Inferior parietal cortex (tissue), 1 donor: ENCODE data around the gene XPR1.
"Not testable (repeated sequence)": the region's sequence is repeated elsewhere in the genome, so short reads cannot be mapped to it uniquely, and the experiment has no call there.

Source experiments
- DNase-seq: peaks from one replicate; pipeline ENCODE4 v3.0.0-alpha.2; 2016; ENCODE audit errors: extremely low spot score

The XPR1 gene

DNA sequence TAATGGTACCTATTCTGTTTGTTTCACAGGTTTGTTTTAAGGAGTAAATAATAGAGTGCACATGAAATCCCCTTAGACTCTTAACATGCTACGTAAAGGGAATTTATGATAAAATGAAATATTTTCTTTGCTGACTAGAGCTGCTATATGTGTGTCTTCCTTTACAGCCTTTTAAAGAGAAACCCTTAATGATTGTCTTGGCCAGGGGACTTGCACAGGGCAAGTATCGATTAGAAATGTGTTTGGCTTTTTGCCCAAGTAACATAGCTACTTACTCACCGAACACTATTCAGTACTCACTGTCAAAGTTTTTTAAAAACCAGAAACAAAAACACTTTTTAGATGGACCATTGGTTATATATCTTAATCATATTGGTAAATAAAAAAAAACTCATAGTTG lies 209.6 kb downstream of the XPR1 start:
- DNase-seq = no peak

DNA sequence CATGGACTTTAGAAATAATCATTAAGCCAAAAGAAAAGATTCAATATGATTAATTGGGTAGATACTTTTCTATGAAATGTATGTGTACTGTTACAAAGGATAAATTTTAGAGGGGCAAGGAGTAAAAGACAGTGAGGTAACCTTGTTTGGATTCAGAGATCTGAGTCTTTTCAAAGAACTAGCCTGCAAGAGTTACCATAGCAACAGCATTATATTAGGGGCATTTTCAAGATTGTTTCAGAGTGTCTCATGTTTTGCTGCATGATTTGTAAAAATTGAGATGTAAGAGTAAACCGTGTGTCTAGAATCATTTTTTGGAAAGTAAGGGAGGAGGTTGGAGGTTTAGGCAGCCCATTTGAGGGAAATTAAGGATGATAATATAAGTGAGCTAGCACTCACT lies 210.2 kb downstream of the XPR1 start:
- DNase-seq = peak; percentile 42

DNA sequence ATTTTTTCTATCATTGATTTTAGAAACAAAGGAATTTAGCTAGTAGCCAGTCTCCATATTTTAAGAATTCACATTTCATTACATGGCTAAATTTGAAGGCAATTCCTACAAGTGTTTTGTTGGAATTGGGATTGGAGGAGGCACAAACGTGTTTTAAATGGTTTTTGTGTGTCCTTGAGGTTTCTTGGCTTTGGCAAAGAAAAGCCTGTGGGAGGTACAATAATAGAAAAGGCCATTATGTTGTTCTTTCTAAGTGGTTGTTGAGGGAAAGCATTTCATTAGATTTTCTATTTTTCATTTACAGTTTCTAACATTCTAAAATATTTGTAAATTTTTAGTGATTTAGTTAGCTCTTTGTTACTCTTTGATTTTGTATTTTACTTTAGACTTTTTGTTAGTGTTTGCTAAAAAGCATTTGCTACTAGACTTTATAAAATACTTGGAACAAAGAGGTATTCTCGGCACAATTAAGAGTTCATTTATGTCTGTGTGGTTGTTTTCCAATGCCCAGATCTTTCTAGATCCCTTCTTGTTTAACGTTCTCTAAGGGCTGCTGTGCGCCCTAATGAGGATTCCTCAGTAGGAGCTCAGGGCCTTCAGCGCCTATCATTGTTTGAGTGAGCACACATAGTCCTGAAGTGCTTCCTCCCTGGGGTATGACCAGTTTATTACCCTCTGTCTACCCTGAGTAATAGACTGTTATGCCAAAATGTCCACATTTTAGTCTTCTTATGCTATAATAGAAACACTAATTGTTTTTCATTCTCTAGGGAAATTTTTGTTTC lies 210.9 kb downstream of the XPR1 start:
- peak; percentile 41 for DNase-seq

DNA sequence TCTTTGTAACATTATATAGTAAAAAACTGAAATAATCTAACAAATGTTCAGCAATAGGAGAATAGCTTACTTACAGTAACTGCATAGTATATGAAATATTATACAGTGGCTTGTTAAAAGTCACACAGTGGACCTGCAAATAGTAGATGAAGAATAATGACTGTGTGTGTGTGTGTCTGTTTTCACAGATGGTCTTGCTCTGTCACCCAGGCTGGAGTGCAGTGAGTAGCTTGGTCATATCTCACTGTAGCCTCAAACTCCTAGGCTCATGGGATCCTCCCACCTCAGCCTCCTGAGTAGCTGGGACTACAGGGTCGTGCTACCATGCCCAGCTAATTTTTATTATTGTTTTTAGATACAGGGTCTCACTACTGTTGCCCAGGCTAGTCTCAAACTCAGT lies 213.5 kb downstream of the XPR1 start:
- DNase-seq = no peak

DNA sequence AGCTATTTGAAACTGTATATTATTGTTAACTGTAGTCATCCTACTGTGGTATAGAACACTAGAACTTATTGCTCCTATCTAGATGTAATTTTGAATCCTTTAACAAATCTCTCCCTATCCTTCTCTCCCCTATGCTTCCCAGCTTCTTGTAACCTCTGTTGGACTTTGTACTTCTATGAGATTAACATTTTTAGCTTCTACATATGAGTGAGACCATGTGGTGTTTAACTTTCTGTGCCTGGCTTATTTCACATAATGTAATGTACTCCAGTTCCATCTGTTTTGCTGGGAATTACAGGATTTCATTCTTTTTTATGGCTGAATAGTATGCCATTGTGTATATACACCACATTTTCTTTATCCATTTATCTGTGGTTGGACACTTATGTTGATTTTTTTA lies 216.4 kb downstream of the XPR1 start:
- no peak for DNase-seq

DNA sequence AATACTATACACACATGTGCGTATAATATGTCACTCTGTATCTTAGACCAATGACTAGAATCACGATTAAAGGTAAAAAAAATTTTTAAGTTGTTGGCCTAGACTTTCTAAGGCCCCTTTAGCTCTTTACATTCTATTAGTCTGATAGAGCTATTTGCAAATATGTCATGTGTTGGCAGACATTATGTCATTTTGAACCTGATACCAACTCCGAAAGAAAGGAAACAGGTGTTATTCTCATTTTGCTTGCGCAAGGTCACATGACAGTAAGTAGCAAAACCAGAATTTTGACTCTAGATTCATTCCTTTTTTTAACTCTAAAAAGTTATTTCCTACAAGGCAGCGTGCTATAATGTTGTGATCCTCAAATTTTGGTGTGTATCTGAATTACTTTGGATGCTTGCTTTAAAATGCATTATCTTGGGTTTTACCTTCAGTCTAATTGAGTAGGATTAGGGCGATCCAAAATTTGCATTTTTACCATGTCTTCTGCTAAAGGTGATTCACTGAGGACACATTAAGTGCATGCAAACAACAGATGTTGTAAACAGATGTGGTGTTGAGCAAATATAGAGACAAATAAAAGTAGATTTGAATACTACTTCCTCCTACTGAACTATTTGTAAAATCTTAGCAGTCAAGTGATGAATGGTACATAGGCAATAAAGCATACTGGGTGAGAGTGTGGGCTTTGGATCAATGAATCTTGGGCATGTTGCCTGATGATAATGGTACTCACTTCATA lies 217.4 kb downstream of the XPR1 start:
- no peak for DNase-seq

DNA sequence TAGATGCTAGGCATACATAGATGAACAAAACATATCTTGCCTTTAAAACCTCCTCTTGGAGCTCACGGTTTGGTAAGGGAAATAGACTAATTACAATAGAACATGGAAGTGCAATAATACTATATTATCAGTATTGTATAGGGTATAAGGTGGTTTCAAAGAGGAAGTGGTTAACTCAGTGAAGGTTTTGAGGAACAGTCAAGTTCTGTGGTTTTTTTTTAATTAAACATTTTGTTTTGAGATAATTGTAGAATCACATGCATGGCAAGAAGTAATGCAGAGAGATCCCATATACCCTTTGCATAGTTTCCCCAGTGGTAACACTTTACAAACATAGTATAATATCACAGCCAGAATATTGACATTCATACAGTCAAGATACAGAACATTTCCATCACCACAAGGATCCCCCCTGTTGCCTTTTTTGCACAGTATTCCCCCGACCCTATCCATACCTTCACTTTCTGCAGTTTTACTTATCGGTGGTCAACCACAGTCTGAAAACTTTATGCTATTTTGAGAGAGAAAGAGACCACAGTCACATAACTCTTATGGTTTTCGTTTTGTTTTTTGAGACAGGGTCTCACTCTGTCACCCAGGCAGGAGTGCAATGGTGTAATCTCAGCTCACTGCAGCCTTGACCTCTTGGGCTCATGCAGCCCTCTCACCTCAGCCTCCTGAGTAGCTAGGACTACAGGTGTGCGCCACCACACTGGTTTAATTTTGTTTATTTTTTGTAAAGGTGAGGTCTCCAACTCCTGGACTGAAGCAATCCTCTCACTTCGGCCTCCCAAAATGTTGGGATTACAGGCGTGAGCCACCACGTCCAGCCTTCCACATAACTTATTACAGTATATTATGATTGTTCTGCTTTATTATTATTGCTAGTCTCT lies 220.4 kb downstream of the XPR1 start:
- DNase-seq = no peak

DNA sequence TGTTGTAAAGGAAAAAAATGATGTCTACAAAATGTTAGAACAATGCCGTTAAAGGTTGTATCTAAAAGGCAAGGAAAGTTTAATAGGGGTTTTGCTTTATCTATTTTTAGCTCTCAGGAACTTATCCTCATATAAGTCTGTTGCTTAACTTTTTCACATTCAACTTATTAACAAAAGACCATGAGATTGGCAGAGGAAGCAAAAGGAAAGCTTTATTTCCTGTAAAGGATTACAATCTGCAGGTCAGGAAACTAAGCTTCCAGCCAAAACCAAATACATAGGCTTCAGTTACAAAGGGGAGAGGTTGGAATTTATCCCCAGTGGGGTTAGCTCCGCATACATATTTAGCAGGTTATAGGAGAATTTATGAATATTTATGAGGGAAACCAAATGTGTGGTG lies 222.2 kb downstream of the XPR1 start:
- DNase-seq = no peak

DNA sequence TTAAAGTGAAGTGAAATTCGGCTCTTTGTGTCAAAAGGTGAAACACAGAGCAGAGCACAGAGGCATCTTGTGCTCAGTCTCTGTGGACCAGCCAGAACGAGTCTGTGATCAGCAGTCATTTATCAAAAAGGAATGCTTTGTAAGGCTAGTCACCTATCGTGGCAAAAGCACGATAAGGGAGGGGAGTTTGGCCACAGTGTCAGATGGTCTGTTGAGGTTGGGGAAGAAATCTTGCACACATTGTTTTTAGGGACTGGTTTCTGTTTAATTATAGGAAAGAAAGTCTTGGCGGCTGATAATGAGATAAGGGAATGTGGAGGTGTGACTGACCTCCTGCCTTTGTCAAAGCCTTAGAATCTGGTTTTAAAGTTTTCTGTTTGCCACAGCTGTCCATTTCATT lies 222.6 kb downstream of the XPR1 start:
- DNase-seq = no peak

DNA sequence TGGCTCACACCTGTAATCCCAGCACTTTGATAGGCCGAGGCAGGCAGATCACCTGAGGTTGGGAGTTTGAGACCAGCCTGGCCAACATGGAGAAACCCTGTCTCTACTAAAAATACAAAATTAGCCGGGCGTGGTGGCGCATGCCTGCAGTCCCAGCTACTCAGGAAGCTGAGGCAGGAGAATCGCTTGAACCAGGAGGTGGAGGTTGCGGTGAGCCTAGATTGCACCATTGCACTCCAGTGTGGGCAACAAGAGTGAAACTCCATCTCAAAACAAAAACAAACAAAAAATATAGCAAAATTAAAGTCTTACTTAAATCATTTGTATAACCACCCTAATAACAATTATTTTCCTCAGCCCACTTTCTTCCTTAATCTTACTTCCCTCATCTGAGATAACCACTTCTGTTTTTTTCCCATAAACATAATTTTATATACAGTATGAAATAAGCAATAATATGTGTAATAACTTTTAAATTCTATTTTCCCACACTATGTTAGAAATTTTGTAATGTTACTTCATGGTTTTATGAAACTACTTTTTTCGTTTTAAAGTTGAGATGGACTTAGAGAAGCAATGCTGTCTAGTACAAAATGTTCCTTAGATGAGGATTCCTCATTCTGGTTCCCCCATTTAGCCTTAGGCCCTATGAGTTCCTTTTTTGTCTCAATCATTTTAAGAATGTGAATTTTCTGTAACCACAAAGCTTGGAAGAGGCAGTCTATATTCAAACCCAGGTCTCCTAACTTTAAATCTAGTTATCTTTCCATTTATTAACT lies 226.3 kb downstream of the XPR1 start:
- DNase-seq = not testable (repeated sequence)

DNA sequence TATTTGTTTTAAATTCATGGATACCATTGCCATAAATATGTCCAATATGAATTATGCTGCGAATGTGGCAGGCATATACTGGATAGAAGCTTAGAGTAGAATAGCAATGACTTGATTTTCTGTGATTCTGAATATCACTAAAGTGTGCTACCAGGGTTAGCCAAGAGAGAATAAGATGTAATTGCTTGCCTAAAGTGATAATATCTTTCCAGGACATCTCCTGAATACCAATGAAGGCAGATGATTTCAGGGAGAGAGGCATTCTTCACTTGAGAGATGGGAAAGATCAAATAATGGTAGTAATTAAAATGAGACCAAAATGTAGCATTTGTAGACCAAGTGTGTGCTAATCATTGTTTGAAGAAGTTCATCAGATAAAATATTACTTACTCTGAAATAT lies 227.5 kb downstream of the XPR1 start:
- no peak for DNase-seq

DNA sequence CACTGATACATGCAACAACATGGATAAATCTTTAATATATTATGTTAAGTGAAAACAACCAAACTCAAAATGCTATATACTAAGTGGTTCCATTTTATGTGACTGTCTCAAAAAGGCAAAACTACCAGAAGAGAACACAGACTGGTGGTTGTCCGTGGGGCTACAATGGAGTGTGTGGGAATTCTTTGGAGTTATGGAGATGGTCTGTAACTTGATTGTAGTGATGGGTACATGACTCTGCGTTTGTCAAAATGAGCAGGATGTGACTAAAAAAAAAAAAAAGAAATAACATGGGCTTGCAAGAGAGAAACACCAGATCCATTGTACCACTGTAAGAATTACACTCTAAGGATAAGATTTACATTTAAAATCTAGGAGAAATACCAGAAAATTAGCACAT lies 228.7 kb downstream of the XPR1 start:
- no peak for DNase-seq

DNA sequence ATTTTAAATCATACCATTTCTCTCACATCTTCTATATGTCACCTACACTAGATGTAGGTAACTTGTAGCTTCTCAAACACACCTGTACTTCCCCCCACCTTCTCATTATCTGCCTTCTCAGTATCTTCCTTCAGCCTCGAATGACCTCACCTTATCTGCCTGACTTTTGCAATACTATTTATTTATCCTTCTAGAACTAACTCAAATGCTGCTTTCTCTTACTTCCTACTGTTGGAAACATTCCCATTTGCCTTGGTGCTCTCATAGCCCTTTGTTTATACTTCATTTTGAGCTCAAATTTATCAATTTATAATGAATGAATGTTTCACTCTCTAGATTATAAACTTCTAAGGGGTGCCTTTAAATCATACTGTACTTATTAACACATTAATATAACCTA lies 230.5 kb downstream of the XPR1 start:
- no peak for DNase-seq

DNA sequence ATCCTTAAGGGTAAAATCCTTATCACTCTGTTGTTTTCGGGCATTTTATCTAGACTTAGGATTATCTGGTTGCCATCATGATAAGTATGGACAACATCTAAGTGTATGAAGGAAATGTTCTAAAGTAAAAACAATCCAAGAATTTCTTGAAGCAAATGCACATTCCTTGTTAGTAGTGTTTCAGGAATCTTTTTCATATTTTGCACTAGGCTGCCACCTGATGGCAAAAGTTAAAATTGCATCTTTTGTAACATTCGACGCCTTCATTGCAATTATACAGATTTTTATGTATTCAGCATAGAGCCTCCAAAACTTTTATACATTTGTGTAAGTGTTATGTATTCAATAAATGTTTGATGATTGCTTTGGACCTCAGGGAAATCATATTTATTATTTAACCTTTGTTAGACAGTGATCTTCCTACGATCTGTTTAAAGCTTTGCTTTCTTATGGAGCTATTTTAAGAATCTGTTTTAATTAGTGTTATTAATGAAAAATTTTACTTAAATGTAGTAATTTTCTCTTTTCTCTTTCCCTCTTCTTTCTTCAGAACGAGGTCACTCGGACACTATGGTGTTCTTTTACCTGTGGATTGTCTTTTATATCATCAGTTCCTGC lies 231.4 kb downstream of the XPR1 start:
- peak; percentile 94 for DNase-seq

DNA sequence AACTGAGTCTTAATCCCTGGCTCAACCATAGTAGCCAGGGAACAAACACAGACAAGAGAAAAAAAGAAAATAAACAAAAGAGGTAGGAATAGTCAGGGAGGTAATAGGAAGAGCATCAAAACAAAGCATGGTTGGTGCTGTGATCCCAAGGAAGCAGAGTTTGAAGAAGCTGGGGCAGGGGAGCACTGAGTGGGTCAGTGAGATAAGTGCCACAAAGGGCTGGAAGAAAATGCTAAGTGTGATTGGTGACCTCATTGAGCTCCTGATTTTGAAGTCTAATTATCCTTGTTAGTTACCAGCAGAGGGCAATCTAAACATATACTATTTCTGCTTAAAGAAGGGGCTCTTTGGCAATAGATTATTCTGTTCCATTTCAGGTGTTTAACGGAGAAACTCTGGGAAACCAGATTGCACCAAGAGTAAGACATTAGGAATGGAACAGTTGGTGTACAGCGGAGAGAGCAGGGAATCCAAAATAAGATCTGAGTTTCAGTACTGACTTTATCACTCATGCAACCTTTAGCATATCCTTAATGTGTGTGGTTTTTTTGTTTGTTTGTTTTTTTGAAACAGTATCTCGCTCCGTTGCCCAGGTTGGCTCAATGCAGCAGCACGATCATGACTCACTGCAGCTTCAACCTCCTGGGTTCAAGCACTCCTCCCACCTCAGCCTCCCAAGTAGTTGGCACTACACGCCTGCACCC lies 250.1 kb downstream of the XPR1 start:
- peak; percentile 81 for DNase-seq

DNA sequence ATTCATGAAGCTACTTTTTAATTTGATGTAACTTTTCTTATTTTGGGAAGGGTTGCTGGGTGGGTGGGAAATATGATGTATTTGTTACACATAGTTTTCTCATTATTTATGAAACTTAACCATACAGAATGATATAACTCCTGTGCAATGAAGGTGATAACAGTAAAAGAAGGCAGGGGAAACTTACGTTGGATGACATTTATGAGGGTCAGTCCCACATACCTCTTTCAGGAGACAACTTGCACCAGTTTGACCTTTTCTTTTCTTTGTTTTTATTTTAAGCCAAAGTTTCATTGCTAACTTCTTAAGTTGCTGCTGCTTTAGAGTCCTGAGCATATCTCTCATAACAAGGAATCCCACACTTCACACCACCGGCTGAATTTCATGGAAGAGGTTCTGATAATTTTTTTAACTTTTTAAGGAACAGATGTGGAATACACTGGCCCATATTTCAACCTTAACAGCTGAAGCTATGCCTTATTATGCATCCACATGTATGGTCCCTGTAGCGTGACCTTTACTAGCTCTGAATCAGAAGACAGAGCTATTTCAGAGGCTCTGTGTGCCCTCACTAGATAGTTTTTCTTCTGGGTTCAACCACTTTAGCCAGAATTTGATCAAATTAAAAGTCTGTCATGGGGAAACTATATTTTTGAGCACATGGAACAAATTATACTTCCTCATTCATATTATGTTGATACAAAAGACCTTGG lies 252.9 kb downstream of the XPR1 start:
- DNase-seq = no peak

DNA sequence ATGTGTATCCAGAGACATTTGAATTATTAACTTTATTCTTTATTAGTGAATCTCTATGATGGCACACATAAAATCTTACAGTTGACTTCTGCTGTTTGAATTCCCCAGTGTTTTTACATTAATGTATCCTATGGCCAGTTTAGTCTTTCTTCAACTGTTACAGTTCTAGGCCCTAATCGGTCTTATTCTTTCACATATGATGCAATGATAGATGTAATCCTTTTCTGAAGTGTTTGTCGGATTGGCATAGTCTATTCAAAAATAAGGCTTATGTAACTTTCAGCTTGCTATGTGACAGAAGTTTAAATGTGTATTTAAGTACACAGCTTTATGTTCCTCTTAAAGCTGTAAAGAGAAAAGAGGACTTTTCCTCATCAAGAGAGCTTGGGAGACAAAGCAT lies 254.5 kb downstream of the XPR1 start:
- no peak for DNase-seq

DNA sequence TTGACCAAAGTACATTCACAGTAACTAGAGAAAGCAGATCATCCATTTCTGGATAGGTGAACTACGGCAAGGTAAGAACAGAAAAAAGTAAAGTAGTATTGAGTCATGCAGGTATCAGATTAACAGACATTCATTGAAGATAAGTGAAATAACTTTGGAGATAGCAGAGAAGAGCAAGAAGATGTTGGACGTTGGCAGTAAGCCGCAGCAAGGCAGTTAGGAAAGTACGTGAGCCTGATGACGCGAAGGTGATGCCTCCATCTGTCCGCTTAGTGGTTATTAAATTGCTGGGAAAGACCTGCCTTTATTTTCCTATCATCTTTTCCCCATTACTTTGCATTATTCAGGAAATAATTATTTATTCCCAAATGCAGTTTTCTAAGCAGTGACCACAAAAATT lies 256.0 kb downstream of the XPR1 start:
- DNase-seq = no peak

DNA sequence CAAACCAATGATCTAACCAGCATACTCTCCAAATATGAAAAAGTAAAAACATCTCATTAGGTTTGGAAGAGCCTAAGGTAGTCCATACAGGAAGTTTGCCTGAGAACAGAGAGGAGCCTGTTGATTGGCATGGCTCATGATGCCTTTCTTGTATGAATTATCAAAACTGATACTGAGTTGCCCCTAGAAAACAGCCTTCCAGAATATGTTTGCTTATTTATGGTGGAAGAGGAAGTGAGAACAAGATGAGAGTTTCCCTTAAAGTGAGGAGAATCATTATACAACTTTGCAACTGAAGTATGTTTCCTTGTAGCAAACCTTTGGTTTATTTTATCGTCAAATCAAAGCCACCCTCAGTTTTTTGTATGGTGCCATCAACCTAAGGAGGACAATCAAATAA lies 257.0 kb downstream of the XPR1 start:
- DNase-seq = no peak

DNA sequence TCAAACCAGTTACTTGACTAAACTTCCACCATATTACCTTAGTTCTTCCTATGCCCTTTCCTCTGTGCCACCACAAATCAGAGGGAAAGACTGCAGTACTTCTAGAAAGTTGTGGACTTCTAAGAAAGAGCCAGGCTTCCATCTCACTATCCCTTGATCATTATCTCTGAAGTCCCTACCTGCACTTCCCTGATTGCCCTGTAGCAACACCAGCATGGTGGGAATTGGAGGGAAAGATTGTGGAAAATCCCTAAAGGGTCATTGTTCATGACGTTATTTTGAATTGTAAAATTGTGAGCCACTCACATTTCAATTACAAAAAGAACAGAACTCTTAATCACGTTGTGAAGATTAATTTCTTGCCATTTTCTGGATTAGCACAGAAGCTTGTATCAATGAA lies 257.5 kb downstream of the XPR1 start:
- no peak for DNase-seq
